ENCODE data around the gene ECE1.
"Not testable (repeated sequence)": the region's sequence is repeated elsewhere in the genome, so short reads cannot be mapped to it uniquely, and the experiment has no call there.

Gene ECE1

GRCh38 chr1:21189906-21190500 is 100.3 kb downstream of the ECE1 start:
- H3K4me1 ChIP-seq (ENCODE audit: insufficient read depth, low read length): no peaks in the 10 kb centered on the region
- no peaks in the 10 kb centered on the region for H3K27me3 ChIP-seq (ENCODE audit: control insufficient read depth in 1 of 2, insufficient read depth in 2 of 2, low read length in 2 of 2)
- H3K9ac ChIP-seq (ENCODE audit: low read length): no peak overlapping the region
- no peak overlapping the region for H3K4me3 ChIP-seq (ENCODE audit: low read depth in 1 of 2, low read length in 2 of 2)
- H3K36me3 ChIP-seq (ENCODE audit: insufficient read depth, low read length): no peaks in the 10 kb centered on the region
- H3K9me3 ChIP-seq (ENCODE audit: low read length): no peaks in the 10 kb centered on the region
- no peak overlapping the region for H3K27ac ChIP-seq (ENCODE audit: low read depth, low read length)

- Histone ChIP-seq H3K4me3 (ENCODE audit: low read depth in 1 of 2, low read length in 2 of 2) (no peak overlapping the region), H3K9me3 (ENCODE audit: low read length) (no peaks in the 10 kb centered on the region), H3K4me1 (ENCODE audit: insufficient read depth, low read length) (no peaks in the 10 kb centered on the region), H3K9ac (ENCODE audit: low read length) (no peak overlapping the region), H3K27ac (ENCODE audit: low read depth, low read length) (no peak overlapping the region), H3K36me3 (ENCODE audit: insufficient read depth, low read length) (no peaks in the 10 kb centered on the region), H3K27me3 (ENCODE audit: control insufficient read depth in 1 of 2, insufficient read depth in 2 of 2, low read length in 2 of 2) (no peaks in the 10 kb centered on the region)
These were observed 100.8 kb downstream of the ECE1 start for GRCh38 chr1:21189421-21189820.

GRCh38 chr1:21188235-21188634 is 102.0 kb downstream of the ECE1 start:
- Histone ChIP-seq H3K4me1 (ENCODE audit: insufficient read depth, low read length) (no peaks in the 10 kb centered on the region), H3K9me3 (ENCODE audit: low read length) (no peaks in the 10 kb centered on the region), H3K36me3 (ENCODE audit: insufficient read depth, low read length) (no peaks in the 10 kb centered on the region), H3K9ac (ENCODE audit: low read length) (no peak overlapping the region), H3K27me3 (ENCODE audit: control insufficient read depth in 1 of 2, insufficient read depth in 2 of 2, low read length in 2 of 2) (no peaks in the 10 kb centered on the region), H3K4me3 (ENCODE audit: low read depth in 1 of 2, low read length in 2 of 2) (no peak overlapping the region), H3K27ac (ENCODE audit: low read depth, low read length) (no peak overlapping the region)

- H3K27ac ChIP-seq (ENCODE audit: low read depth, low read length): no peak overlapping the region
- H3K9ac ChIP-seq (ENCODE audit: low read length): no peak overlapping the region
- H3K36me3 ChIP-seq (ENCODE audit: insufficient read depth, low read length): no peaks in the 10 kb centered on the region
These were observed 105.0 kb downstream of the ECE1 start for GRCh38 chr1:21185221-21185731.

GRCh38 chr1:21184276-21184675 is 106.0 kb downstream of the ECE1 start:
- Histone ChIP-seq H3K9me3 (ENCODE audit: low read length) (no peaks in the 10 kb centered on the region), H3K27ac (ENCODE audit: low read depth, low read length) (no peak overlapping the region), H3K36me3 (ENCODE audit: insufficient read depth, low read length) (no peaks in the 10 kb centered on the region), H3K4me1 (ENCODE audit: insufficient read depth, low read length) (no peaks in the 10 kb centered on the region), H3K27me3 (ENCODE audit: control insufficient read depth in 1 of 2, insufficient read depth in 2 of 2, low read length in 2 of 2) (no peaks in the 10 kb centered on the region), H3K4me3 (ENCODE audit: low read depth in 1 of 2, low read length in 2 of 2) (no peak overlapping the region), H3K9ac (ENCODE audit: low read length) (no peak overlapping the region)

More at GRCh38 chr1:21185221-21185731, 105.0 kb downstream of the ECE1 start:
- Histone ChIP-seq H3K4me1 (ENCODE audit: insufficient read depth, low read length) (no peaks in the 10 kb centered on the region), H3K27me3 (ENCODE audit: control insufficient read depth in 1 of 2, insufficient read depth in 2 of 2, low read length in 2 of 2) (no peaks in the 10 kb centered on the region), H3K9me3 (ENCODE audit: low read length) (no peaks in the 10 kb centered on the region), H3K4me3 (ENCODE audit: low read depth in 1 of 2, low read length in 2 of 2) (no peak overlapping the region)

GRCh38 chr1:21182181-21182731 is 108.0 kb downstream of the ECE1 start:
- H3K4me3 ChIP-seq (ENCODE audit: low read depth in 1 of 2, low read length in 2 of 2): no peak overlapping the region
- H3K9ac ChIP-seq (ENCODE audit: low read length): no peak overlapping the region
- H3K9me3 ChIP-seq (ENCODE audit: low read length): no peaks in the 10 kb centered on the region
- H3K27ac ChIP-seq (ENCODE audit: low read depth, low read length): no peak overlapping the region
- H3K4me1 ChIP-seq (ENCODE audit: insufficient read depth, low read length): no peaks in the 10 kb centered on the region
- no peaks in the 10 kb centered on the region for H3K36me3 ChIP-seq (ENCODE audit: insufficient read depth, low read length)
- H3K27me3 ChIP-seq (ENCODE audit: control insufficient read depth in 1 of 2, insufficient read depth in 2 of 2, low read length in 2 of 2): no peaks in the 10 kb centered on the region

GRCh38 chr1:21178271-21178670 is 112.0 kb downstream of the ECE1 start:
- H3K4me1 ChIP-seq (ENCODE audit: insufficient read depth, low read length); H3K27ac ChIP-seq (ENCODE audit: low read depth, low read length); H3K4me3 ChIP-seq (ENCODE audit: low read depth in 1 of 2, low read length in 2 of 2); H3K9me3 ChIP-seq (ENCODE audit: low read length); H3K36me3 ChIP-seq (ENCODE audit: insufficient read depth, low read length); H3K27me3 ChIP-seq (ENCODE audit: control insufficient read depth in 1 of 2, insufficient read depth in 2 of 2, low read length in 2 of 2); H3K9ac ChIP-seq (ENCODE audit: low read length): not testable (repeated sequence)

- H3K36me3 ChIP-seq (ENCODE audit: insufficient read depth, low read length): no peaks in the 10 kb centered on the region
These were observed 113.4 kb downstream of the ECE1 start, which contains the start of gene EIF4G3 for GRCh38 chr1:21176586-21177555. TSS of gene EIF4G3 (minus strand) at chr1:21176897. CDS start at chr1:21002742, 174,155 bp downstream.

GRCh38 chr1:21175670-21176581 is 114.3 kb downstream of the ECE1 start:
- Histone ChIP-seq H3K36me3 (ENCODE audit: insufficient read depth, low read length) (no peaks in the 10 kb centered on the region), H3K9me3 (ENCODE audit: low read length) (no peaks in the 10 kb centered on the region), H3K27ac (ENCODE audit: low read depth, low read length) (peak overlapping the region; percentile 97), H3K4me1 (ENCODE audit: insufficient read depth, low read length) (peaks cover 18% of the 10 kb centered on the region), H3K9ac (ENCODE audit: low read length) (peak overlapping the region; percentile 51), H3K4me3 (ENCODE audit: low read depth in 1 of 2, low read length in 2 of 2) (peak overlapping the region; percentile 73 to 89), H3K27me3 (ENCODE audit: control insufficient read depth in 1 of 2, insufficient read depth in 2 of 2, low read length in 2 of 2) (no peaks in the 10 kb centered on the region)

More at GRCh38 chr1:21176586-21177555, 113.4 kb downstream of the ECE1 start, which contains the start of gene EIF4G3:
- peak within 1 kb of the TSS; percentile 89 to 97 for H3K4me3 ChIP-seq (ENCODE audit: low read depth in 1 of 2, low read length in 2 of 2)
- H3K4me1 ChIP-seq (ENCODE audit: insufficient read depth, low read length): peaks cover 9% of the 10 kb centered on the region
- peak within 1 kb of the TSS; percentile 97 for H3K27ac ChIP-seq (ENCODE audit: low read depth, low read length)
- no peaks in the 10 kb centered on the region for H3K27me3 ChIP-seq (ENCODE audit: control insufficient read depth in 1 of 2, insufficient read depth in 2 of 2, low read length in 2 of 2)
- H3K9ac ChIP-seq (ENCODE audit: low read length): peak within 1 kb of the TSS; percentile 51
- H3K9me3 ChIP-seq (ENCODE audit: low read length): no peaks in the 10 kb centered on the region

- no peaks in the 10 kb centered on the region for H3K9me3 ChIP-seq (ENCODE audit: low read length)
- H3K4me3 ChIP-seq (ENCODE audit: low read depth in 1 of 2, low read length in 2 of 2): peak overlapping the region; percentile 73 to 89
- H3K27me3 ChIP-seq (ENCODE audit: control insufficient read depth in 1 of 2, insufficient read depth in 2 of 2, low read length in 2 of 2): no peaks in the 10 kb centered on the region
- H3K27ac ChIP-seq (ENCODE audit: low read depth, low read length): peak overlapping the region; percentile 97
- peaks cover 18% of the 10 kb centered on the region for H3K4me1 ChIP-seq (ENCODE audit: insufficient read depth, low read length)
- H3K36me3 ChIP-seq (ENCODE audit: insufficient read depth, low read length): no peaks in the 10 kb centered on the region
- H3K9ac ChIP-seq (ENCODE audit: low read length): peak overlapping the region; percentile 51
These were observed 115.0 kb downstream of the ECE1 start for GRCh38 chr1:21175324-21175669.

Measured in muscle layer of colon (tissue), 2 donors.